SJCRH30 (cell line): ENCODE data around the gene GOT2. TPM values are rescaled to one million over a fixed set of nuclear protein-coding genes. Genes with fewer than 3 reads are reported as not detected.
"Not testable (repeated sequence)": the region's sequence is repeated elsewhere in the genome, so short reads cannot be mapped to it uniquely, and the experiment has no call there.

Experiments
- DNase-seq, 2 experiments: peaks; one replicate each; pipeline ENCODE4 v3.0.0-alpha.2; 2015 to 2020
- H3K27ac ChIP-seq: fragments of 250-450 bp; sonication (Bioruptor Pico); 2 replicates; pipeline ENCODE4 v1.5.1; 2020; ENCODE audit warnings: mild to moderate bottlenecking, moderate library complexity
- H3K27me3 ChIP-seq: fragments of 250-450 bp; sonication (Bioruptor Pico); 2 replicates; pipeline ENCODE4 v1.5.1; 2020; ENCODE audit warnings: mild to moderate bottlenecking, moderate library complexity
- H3K36me3 ChIP-seq: fragments of 250-450 bp; sonication (Bioruptor Pico); 2 replicates; pipeline ENCODE4 v1.5.1; 2020; ENCODE audit warnings: mild to moderate bottlenecking, moderate library complexity
- H3K4me1 ChIP-seq: fragments of 250-450 bp; sonication (Bioruptor Pico); 2 replicates; pipeline ENCODE4 v1.5.1; 2020; ENCODE audit warnings: mild to moderate bottlenecking, moderate library complexity
- H3K4me3 ChIP-seq: fragments of 250-450 bp; sonication (Bioruptor Pico); 2 replicates; pipeline ENCODE4 v1.5.1; 2020; ENCODE audit warnings: mild to moderate bottlenecking, moderate library complexity
- H3K9me3 ChIP-seq: fragments of 250-450 bp; sonication (Bioruptor Pico); replicated peaks from 2 replicates; pipeline ENCODE4 v1.5.1; 2020; ENCODE audit warnings: mild to moderate bottlenecking, moderate library complexity
- total RNA-seq: library from RNA; depleted of rRNA; stranded (reverse); fragments of >200 nt; shearing (Covaris generic); gene quantifications from 2 replicates; pipeline ENCODE4 v1.2.3, GENCODE V29; 2014

GOT2 gene
- total RNA-seq, 1 experiment from 2014 or later, result 173 TPM

- H3K4me3 ChIP-seq, result peak overlapping the region; percentile 78
- no peak for DNase-seq
- no peaks in the 10 kb centered on the region for H3K36me3 ChIP-seq
- no peak overlapping the region for H3K27ac ChIP-seq
- no peaks in the 10 kb centered on the region for H3K4me1 ChIP-seq
- H3K27me3 ChIP-seq, result no peaks in the 10 kb centered on the region
- H3K9me3 ChIP-seq, result no peaks in the 10 kb centered on the region
These were observed 49.0 kb downstream of the GOT2 start for GRCh38 chr16:58685084-58685449.

GRCh38 chr16:58684354-58685083, 49.6 kb downstream of the GOT2 start, which contains the start of gene SLC38A7:
Gene SLC38A7, minus strand, starts transcription at chr16:58684770. Its CDS starts 4,644 bp downstream, at chr16:58680126.
- Histone ChIP-seq H3K27me3 (no peaks in the 10 kb centered on the region), H3K27ac (peak within 1 kb of the TSS; percentile 31), H3K4me1 (no peaks in the 10 kb centered on the region), H3K9me3 (no peaks in the 10 kb centered on the region), H3K36me3 (no peaks in the 10 kb centered on the region), H3K4me3 (peak within 1 kb of the TSS; percentile 78)
- DNase-seq, result peak; percentile 89 to 90

- H3K9me3 ChIP-seq, result no peaks in the 10 kb centered on the region
- no peaks in the 10 kb centered on the region for H3K27me3 ChIP-seq
- no peak for DNase-seq
- no peaks in the 10 kb centered on the region for H3K4me1 ChIP-seq
- H3K4me3 ChIP-seq, result peak overlapping the region; percentile 78
- H3K36me3 ChIP-seq, result no peaks in the 10 kb centered on the region
- peak overlapping the region; percentile 31; the same call in 1 of the 2 replicates for H3K27ac ChIP-seq
These were observed 50.1 kb downstream of the GOT2 start for GRCh38 chr16:58684001-58684353.

GRCh38 chr16:58679763-58680162, 54.4 kb downstream of the GOT2 start:
- H3K4me3 ChIP-seq, result no peak overlapping the region
- no peaks in the 10 kb centered on the region for H3K9me3 ChIP-seq
- H3K27me3 ChIP-seq, result no peaks in the 10 kb centered on the region
- H3K4me1 ChIP-seq, result no peaks in the 10 kb centered on the region
- H3K36me3 ChIP-seq, result no peaks in the 10 kb centered on the region; the same call in 1 of the 2 replicates
- no peak for DNase-seq
- no peak overlapping the region for H3K27ac ChIP-seq

GRCh38 chr16:58678716-58679115, 55.4 kb downstream of the GOT2 start:
- Histone ChIP-seq H3K36me3 (no peaks in the 10 kb centered on the region; the same call in 1 of the 2 replicates), H3K27ac (no peak overlapping the region), H3K4me3 (no peak overlapping the region), H3K9me3 (no peaks in the 10 kb centered on the region), H3K27me3 (no peaks in the 10 kb centered on the region), H3K4me1 (no peaks in the 10 kb centered on the region)
- DNase-seq, result no peak

GRCh38 chr16:58678269-58678668, 55.8 kb downstream of the GOT2 start:
- Histone ChIP-seq H3K9me3 (no peaks in the 10 kb centered on the region), H3K27ac (no peak overlapping the region), H3K27me3 (no peaks in the 10 kb centered on the region), H3K4me3 (no peak overlapping the region), H3K36me3 (no peaks in the 10 kb centered on the region; the same call in 1 of the 2 replicates), H3K4me1 (no peaks in the 10 kb centered on the region)
- no peak for DNase-seq

GRCh38 chr16:58670946-58671583, 63.1 kb downstream of the GOT2 start:
- H3K4me3 ChIP-seq, result no peak overlapping the region
- peaks cover 2% of the 10 kb centered on the region; the same call in 1 of the 2 replicates for H3K36me3 ChIP-seq
- H3K4me1 ChIP-seq, result no peaks in the 10 kb centered on the region; the same call in 1 of the 2 replicates
- H3K27ac ChIP-seq, result no peak overlapping the region
- no peaks in the 10 kb centered on the region for H3K27me3 ChIP-seq
- no peaks in the 10 kb centered on the region for H3K9me3 ChIP-seq
- DNase-seq, result no peak

GRCh38 chr16:58670177-58670576, 63.9 kb downstream of the GOT2 start:
- Histone ChIP-seq H3K27me3 (no peaks in the 10 kb centered on the region), H3K4me3 (no peak overlapping the region), H3K4me1 (no peaks in the 10 kb centered on the region; the same call in 1 of the 2 replicates), H3K36me3 (0 out of 2 replicates have a peak, but pooled peaks cover 2% of the 10 kb centered on the region), H3K9me3 (no peaks in the 10 kb centered on the region), H3K27ac (no peak overlapping the region)
- peak in 1 of 2 experiments; percentile 23 for DNase-seq

- H3K4me1 ChIP-seq, result no peaks in the 10 kb centered on the region
- DNase-seq, result no peak
- no peak overlapping the region for H3K27ac ChIP-seq
- no peak overlapping the region for H3K4me3 ChIP-seq
- no peaks in the 10 kb centered on the region for H3K27me3 ChIP-seq
- 0 out of 2 replicates have a peak, but pooled peaks cover 2% of the 10 kb centered on the region for H3K36me3 ChIP-seq
- H3K9me3 ChIP-seq, result no peaks in the 10 kb centered on the region
These were observed 68.9 kb downstream of the GOT2 start for GRCh38 chr16:58665200-58665599.

GRCh38 chr16:58661199-58661830, 72.8 kb downstream of the GOT2 start:
- Histone ChIP-seq H3K27me3 (no peaks in the 10 kb centered on the region), H3K4me3 (no peak overlapping the region)

GRCh38 chr16:58659911-58660310, 74.2 kb downstream of the GOT2 start:
- not testable (repeated sequence) for H3K9me3 ChIP-seq, H3K36me3 ChIP-seq, DNase-seq, H3K4me3 ChIP-seq, H3K27ac ChIP-seq, H3K4me1 ChIP-seq, H3K27me3 ChIP-seq

More at GRCh38 chr16:58661199-58661830, 72.8 kb downstream of the GOT2 start:
- Histone ChIP-seq H3K9me3 (no peaks in the 10 kb centered on the region), H3K36me3 (no peaks in the 10 kb centered on the region), H3K4me1 (no peaks in the 10 kb centered on the region), H3K27ac (no peak overlapping the region)
- DNase-seq, result peak; percentile 57 to 84

GRCh38 chr16:58658796-58659211, 75.3 kb downstream of the GOT2 start:
- H3K27me3 ChIP-seq, result no peaks in the 10 kb centered on the region; the same call in 1 of the 2 replicates
- H3K4me1 ChIP-seq, result no peaks in the 10 kb centered on the region
- no peak overlapping the region for H3K4me3 ChIP-seq
- H3K27ac ChIP-seq, result no peak overlapping the region
- no peaks in the 10 kb centered on the region for H3K9me3 ChIP-seq
- DNase-seq, result no peak
- H3K36me3 ChIP-seq, result no peaks in the 10 kb centered on the region
